GM12864 (cell line): ENCODE results near the gene AOX1.

Source experiments
- DNase-seq: peaks from one replicate; pipeline ENCODE4 v3.0.0-alpha.2; 2011; ENCODE audit warnings: low read depth
- H3K4me3 ChIP-seq: 2 replicates; pipeline ENCODE4 v1.5.1; 2011; ENCODE audit warnings: mild to moderate bottlenecking, low read depth, low read length, control low read depth
- CTCF ChIP-seq: IDR thresholded peaks from 2 replicates; pipeline ENCODE4 v1.5.1; 2011; ENCODE audit warnings: low read depth, mild to moderate bottlenecking, moderate library complexity, low read length, control low read depth, inconsistent platforms; ENCODE audit errors: missing control alignments

The AOX1 gene

GRCh38 chr2:200670751-200671150 is 84.9 kb downstream of the AOX1 start:
- no peak for TF ChIP-seq CTCF
- no peak overlapping the region for H3K4me3 ChIP-seq
- DNase-seq: no peak

- no peak for DNase-seq
- TF ChIP-seq CTCF: no peak
- H3K4me3 ChIP-seq: no peak overlapping the region
Measured at GRCh38 chr2:200673191-200673590, 87.4 kb downstream of the AOX1 start.

- H3K4me3 ChIP-seq: no peak overlapping the region
- DNase-seq: no peak
- TF ChIP-seq CTCF: no peak
Measured at GRCh38 chr2:200674837-200675236, 89.0 kb downstream of the AOX1 start.

GRCh38 chr2:200677171-200677570 is 91.4 kb downstream of the AOX1 start:
- TF ChIP-seq CTCF: no peak
- no peak overlapping the region for H3K4me3 ChIP-seq
- DNase-seq: no peak

- no peak for DNase-seq
- no peak for TF ChIP-seq CTCF
Measured at GRCh38 chr2:200677721-200678532, 92.1 kb downstream of the AOX1 start.

GRCh38 chr2:200679127-200679526 is 93.3 kb downstream of the AOX1 start:
- TF ChIP-seq CTCF: no peak
- no peak overlapping the region for H3K4me3 ChIP-seq
- DNase-seq: no peak

More at GRCh38 chr2:200677721-200678532, 92.1 kb downstream of the AOX1 start:
- H3K4me3 ChIP-seq: no peak overlapping the region

- TF ChIP-seq CTCF: no peak
- no peak overlapping the region for H3K4me3 ChIP-seq
- DNase-seq: no peak
Measured at GRCh38 chr2:200679535-200679934, 93.7 kb downstream of the AOX1 start.
